Mammary epithelial cell (primary cell): Measurements from ENCODE around the gene PANX2.

Experiments used
- EZH2 ChIP-seq: IDR thresholded peaks from 2 replicates; pipeline ENCODE4 v1.6.1; 2012; ENCODE audit warnings: low read length, inconsistent platforms, borderline replicate concordance
- TF ChIP-seq, protein P1 (sequence below), 2 donors: IDR thresholded peaks in 1 of 2; conservative IDR thresholded peaks in 1 of 2; 2 replicates each; pipeline ENCODE4 v1.5.1; 2011 to 2012; ENCODE audit warnings: inconsistent platforms in 2 of 2, low read length in 2 of 2, mild to moderate bottlenecking in 2 of 2, control low read depth in 1 of 2, low read depth in 1 of 2; ENCODE audit not compliant: insufficient read depth in 1 of 2; ENCODE audit errors: extremely low read depth in 1 of 2

DNA sequence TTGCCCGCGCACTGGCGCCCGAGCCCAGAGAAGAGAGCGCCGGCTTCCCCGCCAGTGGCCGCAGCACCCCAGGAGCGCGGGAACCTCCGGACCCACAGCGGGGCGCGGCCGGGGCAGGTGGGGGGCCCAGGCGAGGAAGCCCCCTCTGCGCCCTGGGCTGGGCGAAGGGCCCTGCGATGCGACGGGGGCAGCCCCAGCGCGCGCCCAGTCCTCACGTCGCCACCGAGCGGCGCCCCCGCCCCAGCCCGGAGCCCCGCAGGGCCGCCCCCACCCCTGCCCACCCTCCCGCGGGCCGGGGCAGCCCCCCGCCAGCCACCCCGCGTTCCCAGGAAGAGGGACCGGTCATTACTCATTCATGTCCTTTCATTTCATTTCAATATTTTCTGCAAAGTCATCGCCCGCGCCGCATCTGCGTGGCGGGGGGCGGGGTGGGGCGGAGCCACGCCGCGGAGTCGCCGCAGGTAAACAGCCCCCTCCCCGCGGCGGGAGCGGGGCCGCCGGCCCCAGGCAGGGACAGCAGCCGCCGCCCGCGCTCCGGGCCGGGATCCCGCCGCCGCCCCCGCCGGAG is 673 bp upstream of the PANX2 start:
- TF ChIP-seq, protein P1, sequence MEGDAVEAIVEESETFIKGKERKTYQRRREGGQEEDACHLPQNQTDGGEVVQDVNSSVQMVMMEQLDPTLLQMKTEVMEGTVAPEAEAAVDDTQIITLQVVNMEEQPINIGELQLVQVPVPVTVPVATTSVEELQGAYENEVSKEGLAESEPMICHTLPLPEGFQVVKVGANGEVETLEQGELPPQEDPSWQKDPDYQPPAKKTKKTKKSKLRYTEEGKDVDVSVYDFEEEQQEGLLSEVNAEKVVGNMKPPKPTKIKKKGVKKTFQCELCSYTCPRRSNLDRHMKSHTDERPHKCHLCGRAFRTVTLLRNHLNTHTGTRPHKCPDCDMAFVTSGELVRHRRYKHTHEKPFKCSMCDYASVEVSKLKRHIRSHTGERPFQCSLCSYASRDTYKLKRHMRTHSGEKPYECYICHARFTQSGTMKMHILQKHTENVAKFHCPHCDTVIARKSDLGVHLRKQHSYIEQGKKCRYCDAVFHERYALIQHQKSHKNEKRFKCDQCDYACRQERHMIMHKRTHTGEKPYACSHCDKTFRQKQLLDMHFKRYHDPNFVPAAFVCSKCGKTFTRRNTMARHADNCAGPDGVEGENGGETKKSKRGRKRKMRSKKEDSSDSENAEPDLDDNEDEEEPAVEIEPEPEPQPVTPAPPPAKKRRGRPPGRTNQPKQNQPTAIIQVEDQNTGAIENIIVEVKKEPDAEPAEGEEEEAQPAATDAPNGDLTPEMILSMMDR (conservative IDR thresholded peaks at IDR 0.05 in 1 of 2, IDR thresholded peaks at IDR 0.05 in 1 of 2; ENCODE audit: extremely low read depth in 1 of 2, insufficient read depth in 1 of 2, low read depth in 1 of 2, low read length in 2 of 2) = no peak
- no peak for TF ChIP-seq EZH2
